Thymus (tissue), 14 donors: ENCODE measurements around the gene LIPM. TPM values are rescaled to one million over a fixed set of nuclear protein-coding genes. Genes with fewer than 3 reads are reported as not detected.

Experiments used
- DNase-seq, 9 donors: peaks; one replicate each; pipeline ENCODE4 v3.0.0-alpha.2; 2013; ENCODE audit warnings: low spot score in 9 of 9, low read depth in 6 of 9, missing footprints in 1 of 9
- H3K27ac ChIP-seq, 2 donors: one replicate each; pipeline ENCODE4 v1.5.1; 2013; ENCODE audit warnings: control low read depth in 1 of 2, low read depth in 1 of 2, low read length in 1 of 2, mild to moderate bottlenecking in 1 of 2, moderate library complexity in 1 of 2
- H3K27me3 ChIP-seq, 2 donors: one replicate each; pipeline ENCODE4 v1.5.1; 2013; ENCODE audit warnings: low read length in 1 of 2; ENCODE audit not compliant: control insufficient read depth in 2 of 2, insufficient read depth in 1 of 2
- H3K36me3 ChIP-seq, 2 donors: one replicate each; pipeline ENCODE4 v1.5.1; 2013; ENCODE audit warnings: low read length in 1 of 2, mild to moderate bottlenecking in 1 of 2, moderate library complexity in 1 of 2; ENCODE audit not compliant: control insufficient read depth in 2 of 2, insufficient read depth in 2 of 2
- H3K4me1 ChIP-seq, 2 donors: one replicate each; pipeline ENCODE4 v1.5.1; 2013; ENCODE audit warnings: low read length in 2 of 2; ENCODE audit not compliant: control insufficient read depth in 2 of 2, insufficient read depth in 2 of 2
- H3K4me3 ChIP-seq, 2 donors: one replicate each; pipeline ENCODE4 v1.5.1; 2013; ENCODE audit warnings: low read length in 2 of 2, control low read depth in 1 of 2, mild to moderate bottlenecking in 1 of 2
- H3K9me3 ChIP-seq, 2 donors: one replicate each; pipeline ENCODE4 v1.5.1; 2013; ENCODE audit warnings: low read length in 1 of 2, mild to moderate bottlenecking in 1 of 2; ENCODE audit not compliant: control insufficient read depth in 2 of 2, insufficient read depth in 1 of 2
- WGBS: extraction: QIAGEN DNeasy Blood & Tissue Kit; methylation state at CpG from one replicate; pipeline ENCODE4 v1.1.7; 2013; 5-methylcytosine and 5-hydroxymethylcytosine counted together
- long read RNA-seq, 10 donors: transcript quantifications; one replicate each; lab custom pipeline, GENCODE V29; 2026
- polyA plus RNA-seq: library from polyadenylated mRNA; stranded (reverse); fragments of 200-250 nt; gene quantifications from one replicate; pipeline ENCODE4 v1.2.3, GENCODE V29; 2013
- total RNA-seq: library from RNA; stranded (reverse); fragments of 120-200 nt; gene quantifications from one replicate; pipeline ENCODE4 v1.2.4, GENCODE V29; 2013
- donor health status: healthy.

The LIPM gene
- total RNA-seq: not detected
- 0.57 TPM for polyA plus RNA-seq
- long read RNA-seq, donor 1: 0 reads
- long read RNA-seq, donor 2: 0 reads
- long read RNA-seq, donor 3: 0 reads
- long read RNA-seq, donor 4: 0 reads
- long read RNA-seq, donor 5: 0 reads
- long read RNA-seq, donor 6: 0 reads
- long read RNA-seq, donor 7: 0 reads
- long read RNA-seq, donor 8: 0 reads
- long read RNA-seq, donor 9: 0 reads
- long read RNA-seq, donor 10: 0 reads

GRCh38 chr10:88802523-88803285 is at the start of gene LIPM:
Gene LIPM, plus strand, starts transcription at chr10:88802730. Its CDS starts 167 bp downstream, at chr10:88802897.
- no peaks in the 10 kb centered on the region for H3K9me3 ChIP-seq
- no peak within 1 kb of the TSS for H3K4me3 ChIP-seq
- no peaks in the 10 kb centered on the region for H3K4me1 ChIP-seq
- DNase-seq: no peak
- no peak within 1 kb of the TSS for H3K27ac ChIP-seq
- WGBS: over 99% methylated on average over 2 of the region's 2 CpGs
- no peaks in the 10 kb centered on the region for H3K36me3 ChIP-seq
- H3K27me3 ChIP-seq: no peaks in the 10 kb centered on the region

- Histone ChIP-seq H3K4me1 (no peaks in the 10 kb centered on the region), H3K36me3 (no peaks in the 10 kb centered on the region), H3K27ac (no peak overlapping the region), H3K4me3 (no peak overlapping the region), H3K27me3 (no peaks in the 10 kb centered on the region), H3K9me3 (no peaks in the 10 kb centered on the region)
- DNase-seq: no peak
These were observed 48.2 kb upstream of the LIPM start for GRCh38 chr10:88754287-88754686.

- Histone ChIP-seq H3K4me1 (no peaks in the 10 kb centered on the region), H3K9me3 (no peaks in the 10 kb centered on the region), H3K27me3 (no peaks in the 10 kb centered on the region), H3K4me3 (no peak overlapping the region), H3K36me3 (no peaks in the 10 kb centered on the region), H3K27ac (no peak overlapping the region)
- no peak for DNase-seq
- WGBS: 76% methylated on average over 3 of the region's 3 CpGs
These were observed 46.8 kb upstream of the LIPM start for GRCh38 chr10:88755753-88756152.

GRCh38 chr10:88756660-88757059 is 45.9 kb upstream of the LIPM start:
- Histone ChIP-seq H3K27ac (no peak overlapping the region), H3K27me3 (no peaks in the 10 kb centered on the region), H3K4me3 (no peak overlapping the region), H3K9me3 (no peaks in the 10 kb centered on the region), H3K36me3 (no peaks in the 10 kb centered on the region), H3K4me1 (no peaks in the 10 kb centered on the region)
- 0% methylated on average over 1 of the region's 1 CpG for WGBS
- no peak for DNase-seq

GRCh38 chr10:88759366-88760101 is 43.0 kb upstream of the LIPM start, which contains the start of gene LIPN:
Gene LIPN, plus strand, starts transcription at chr10:88760020. Its CDS starts 1,386 bp downstream, at chr10:88761406.
- DNase-seq: peak in 3 of 9 donors; percentile 3 to 29 (median 4)
- WGBS: 93% methylated on average over 7 of the region's 7 CpGs
- Histone ChIP-seq H3K9me3 (no peaks in the 10 kb centered on the region), H3K4me3 (no peak within 1 kb of the TSS), H3K27ac (no peak within 1 kb of the TSS), H3K27me3 (no peaks in the 10 kb centered on the region), H3K4me1 (no peaks in the 10 kb centered on the region), H3K36me3 (no peaks in the 10 kb centered on the region)

GRCh38 chr10:88762906-88763305 is 39.6 kb upstream of the LIPM start:
- H3K4me3 ChIP-seq: no peak overlapping the region
- no peaks in the 10 kb centered on the region for H3K9me3 ChIP-seq
- no peak overlapping the region for H3K27ac ChIP-seq
- 96% methylated on average over 1 of the region's 1 CpG for WGBS
- H3K27me3 ChIP-seq: no peaks in the 10 kb centered on the region
- DNase-seq: no peak
- H3K36me3 ChIP-seq: no peaks in the 10 kb centered on the region
- no peaks in the 10 kb centered on the region for H3K4me1 ChIP-seq

GRCh38 chr10:88763441-88763840 is 39.1 kb upstream of the LIPM start:
- Histone ChIP-seq H3K27ac (no peak overlapping the region), H3K27me3 (no peaks in the 10 kb centered on the region), H3K9me3 (no peaks in the 10 kb centered on the region), H3K4me3 (no peak overlapping the region), H3K36me3 (no peaks in the 10 kb centered on the region), H3K4me1 (no peaks in the 10 kb centered on the region)
- WGBS: 98% methylated on average over 1 of the region's 1 CpG
- no peak for DNase-seq

GRCh38 chr10:88764110-88764509 is 38.4 kb upstream of the LIPM start:
- no peaks in the 10 kb centered on the region for H3K9me3 ChIP-seq
- 96% methylated on average over 3 of the region's 3 CpGs for WGBS

GRCh38 chr10:88765816-88766215 is 36.7 kb upstream of the LIPM start:
- Histone ChIP-seq H3K27me3 (no peaks in the 10 kb centered on the region), H3K27ac (no peak overlapping the region), H3K4me3 (no peak overlapping the region), H3K36me3 (no peaks in the 10 kb centered on the region), H3K4me1 (no peaks in the 10 kb centered on the region), H3K9me3 (no peaks in the 10 kb centered on the region)
- 86% methylated on average over 1 of the region's 1 CpG for WGBS
- no peak for DNase-seq

More at GRCh38 chr10:88764110-88764509, 38.4 kb upstream of the LIPM start:
- H3K27ac ChIP-seq: no peak overlapping the region
- no peak overlapping the region for H3K4me3 ChIP-seq
- DNase-seq: no peak
- no peaks in the 10 kb centered on the region for H3K27me3 ChIP-seq
- no peaks in the 10 kb centered on the region for H3K36me3 ChIP-seq
- no peaks in the 10 kb centered on the region for H3K4me1 ChIP-seq
